Measurements from ENCODE around the gene ATP10B.

DNA sequence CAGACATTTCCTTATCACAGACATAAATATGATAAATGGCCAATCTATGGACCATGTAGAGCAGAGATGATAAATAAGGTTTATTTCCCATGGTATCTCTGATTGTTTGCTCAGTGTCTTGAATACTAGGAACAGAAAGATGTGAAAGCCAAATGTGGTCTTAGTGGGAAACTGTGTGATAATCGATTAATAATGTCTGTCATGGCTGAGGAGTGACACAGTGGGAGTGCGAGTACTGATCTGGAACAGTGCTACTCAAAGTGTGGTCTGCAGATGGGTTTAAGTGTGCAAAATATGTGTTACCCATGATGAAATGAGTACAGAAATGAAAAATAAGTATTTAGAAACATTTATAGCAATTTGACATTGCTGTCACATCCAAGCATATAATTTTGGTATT is 337.8 kb downstream of the ATP10B start:
- TF ChIP-seq POLR2A (IDR thresholded peaks at IDR 0.05; ENCODE audit: low read depth, low read length) = no peak
- no peak for TF ChIP-seq POLR2AphosphoS5 (IDR thresholded peaks at IDR 0.05; ENCODE audit: low read depth, low read length)
- no peak for TF ChIP-seq TAF1 (IDR thresholded peaks at IDR 0.05; ENCODE audit: borderline replicate concordance, low read depth, low read length)

All from GM12892 (cell line).